MM.1S (cell line): ENCODE results near the gene RIMKLB.

Source experiments
- CTCF ChIP-seq: fragments of 300-600 bp; sonication (generic); IDR thresholded peaks from 2 replicates; pipeline ENCODE4 v1.5.1; 2016; ENCODE audit warnings: antibody characterized with exemption, low read length, mixed read lengths
- EZH2 ChIP-seq: fragments of 300-600 bp; sonication (generic); optimal IDR thresholded peaks from 2 replicates; pipeline ENCODE3; 2017; ENCODE audit warnings: low read depth, mild to moderate bottlenecking, antibody characterized with exemption, low read length, mixed read lengths
- EZH2phosphoT487 ChIP-seq: fragments of 300-600 bp; sonication (generic); IDR thresholded peaks from 2 replicates; pipeline ENCODE4 v1.6.1; 2018; ENCODE audit warnings: antibody characterized with exemption, low read length

- TF ChIP-seq CTCF: no peak
- no peak for TF ChIP-seq EZH2
- TF ChIP-seq EZH2phosphoT487: no peak
Measured at GRCh38 chr12:8734873-8735381, 37.1 kb downstream of the RIMKLB start.
